ENCODE results near the gene MDM1.

The MDM1 gene

DNA sequence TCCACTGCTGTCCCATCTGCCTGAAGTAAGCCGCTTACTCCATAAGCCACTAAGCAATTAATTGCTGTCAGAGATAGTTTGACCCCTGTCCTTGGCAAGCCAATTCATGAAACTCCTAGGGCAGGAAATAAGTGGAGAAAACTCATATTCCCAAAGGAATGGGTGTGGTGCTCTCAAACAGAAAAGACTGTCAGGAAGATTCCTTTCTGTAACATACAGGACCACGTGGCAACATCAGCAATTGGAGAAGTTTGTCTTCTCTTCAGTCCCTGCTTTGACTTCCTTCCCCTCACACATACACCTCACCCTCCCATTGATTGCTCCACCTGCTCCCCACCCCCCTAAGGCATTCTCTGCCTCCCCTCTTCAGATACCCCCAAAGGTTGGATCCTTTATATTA, 36.2 kb upstream of the MDM1 start:
- TF ChIP-seq ZNF8 (CRISPR knock-in tag; IDR thresholded peaks at IDR 0.05) (no peak), ZNF70 (CRISPR knock-in tag; IDR thresholded peaks at IDR 0.05) (no peak), SNAI2 (CRISPR knock-in tag; IDR thresholded peaks at IDR 0.05) (no peak), ARNTL (CRISPR knock-in tag; IDR thresholded peaks at IDR 0.05; ENCODE audit: borderline replicate concordance, low read depth) (no peak), ZFP30 (CRISPR knock-in tag; IDR thresholded peaks at IDR 0.05) (no peak), ESRRG (CRISPR knock-in tag; IDR thresholded peaks at IDR 0.05) (no peak), ISL1 (CRISPR knock-in tag; IDR thresholded peaks at IDR 0.05) (no peak), GLIS3 (CRISPR knock-in tag; IDR thresholded peaks at IDR 0.05) (no peak), TOX (CRISPR knock-in tag; IDR thresholded peaks at IDR 0.05; ENCODE audit: borderline replicate concordance) (no peak), ZFP3 (CRISPR knock-in tag; IDR thresholded peaks at IDR 0.05) (no peak), ZNF565 (CRISPR knock-in tag; conservative IDR thresholded peaks at IDR 0.05; ENCODE audit: low read depth) (no peak), OSR1 (CRISPR knock-in tag; IDR thresholded peaks at IDR 0.05) (no peak), RARB (CRISPR knock-in tag; IDR thresholded peaks at IDR 0.05) (no peak), TCF4 (CRISPR knock-in tag; IDR thresholded peaks at IDR 0.05; ENCODE audit: borderline replicate concordance) (no peak)
- TF ChIP-seq, protein P1, sequence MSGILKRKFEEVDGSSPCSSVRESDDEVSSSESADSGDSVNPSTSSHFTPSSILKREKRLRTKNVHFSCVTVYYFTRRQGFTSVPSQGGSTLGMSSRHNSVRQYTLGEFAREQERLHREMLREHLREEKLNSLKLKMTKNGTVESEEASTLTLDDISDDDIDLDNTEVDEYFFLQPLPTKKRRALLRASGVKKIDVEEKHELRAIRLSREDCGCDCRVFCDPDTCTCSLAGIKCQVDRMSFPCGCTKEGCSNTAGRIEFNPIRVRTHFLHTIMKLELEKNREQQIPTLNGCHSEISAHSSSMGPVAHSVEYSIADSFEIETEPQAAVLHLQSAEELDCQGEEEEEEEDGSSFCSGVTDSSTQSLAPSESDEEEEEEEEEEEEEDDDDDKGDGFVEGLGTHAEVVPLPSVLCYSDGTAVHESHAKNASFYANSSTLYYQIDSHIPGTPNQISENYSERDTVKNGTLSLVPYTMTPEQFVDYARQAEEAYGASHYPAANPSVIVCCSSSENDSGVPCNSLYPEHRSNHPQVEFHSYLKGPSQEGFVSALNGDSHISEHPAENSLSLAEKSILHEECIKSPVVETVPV (CRISPR knock-in tag; IDR thresholded peaks at IDR 0.05) = no peak
- TF ChIP-seq, protein P2, sequence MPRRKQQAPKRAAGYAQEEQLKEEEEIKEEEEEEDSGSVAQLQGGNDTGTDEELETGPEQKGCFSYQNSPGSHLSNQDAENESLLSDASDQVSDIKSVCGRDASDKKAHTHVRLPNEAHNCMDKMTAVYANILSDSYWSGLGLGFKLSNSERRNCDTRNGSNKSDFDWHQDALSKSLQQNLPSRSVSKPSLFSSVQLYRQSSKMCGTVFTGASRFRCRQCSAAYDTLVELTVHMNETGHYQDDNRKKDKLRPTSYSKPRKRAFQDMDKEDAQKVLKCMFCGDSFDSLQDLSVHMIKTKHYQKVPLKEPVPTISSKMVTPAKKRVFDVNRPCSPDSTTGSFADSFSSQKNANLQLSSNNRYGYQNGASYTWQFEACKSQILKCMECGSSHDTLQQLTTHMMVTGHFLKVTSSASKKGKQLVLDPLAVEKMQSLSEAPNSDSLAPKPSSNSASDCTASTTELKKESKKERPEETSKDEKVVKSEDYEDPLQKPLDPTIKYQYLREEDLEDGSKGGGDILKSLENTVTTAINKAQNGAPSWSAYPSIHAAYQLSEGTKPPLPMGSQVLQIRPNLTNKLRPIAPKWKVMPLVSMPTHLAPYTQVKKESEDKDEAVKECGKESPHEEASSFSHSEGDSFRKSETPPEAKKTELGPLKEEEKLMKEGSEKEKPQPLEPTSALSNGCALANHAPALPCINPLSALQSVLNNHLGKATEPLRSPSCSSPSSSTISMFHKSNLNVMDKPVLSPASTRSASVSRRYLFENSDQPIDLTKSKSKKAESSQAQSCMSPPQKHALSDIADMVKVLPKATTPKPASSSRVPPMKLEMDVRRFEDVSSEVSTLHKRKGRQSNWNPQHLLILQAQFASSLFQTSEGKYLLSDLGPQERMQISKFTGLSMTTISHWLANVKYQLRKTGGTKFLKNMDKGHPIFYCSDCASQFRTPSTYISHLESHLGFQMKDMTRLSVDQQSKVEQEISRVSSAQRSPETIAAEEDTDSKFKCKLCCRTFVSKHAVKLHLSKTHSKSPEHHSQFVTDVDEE (CRISPR knock-in tag; IDR thresholded peaks at IDR 0.05) = no peak
- TF ChIP-seq, protein P3, sequence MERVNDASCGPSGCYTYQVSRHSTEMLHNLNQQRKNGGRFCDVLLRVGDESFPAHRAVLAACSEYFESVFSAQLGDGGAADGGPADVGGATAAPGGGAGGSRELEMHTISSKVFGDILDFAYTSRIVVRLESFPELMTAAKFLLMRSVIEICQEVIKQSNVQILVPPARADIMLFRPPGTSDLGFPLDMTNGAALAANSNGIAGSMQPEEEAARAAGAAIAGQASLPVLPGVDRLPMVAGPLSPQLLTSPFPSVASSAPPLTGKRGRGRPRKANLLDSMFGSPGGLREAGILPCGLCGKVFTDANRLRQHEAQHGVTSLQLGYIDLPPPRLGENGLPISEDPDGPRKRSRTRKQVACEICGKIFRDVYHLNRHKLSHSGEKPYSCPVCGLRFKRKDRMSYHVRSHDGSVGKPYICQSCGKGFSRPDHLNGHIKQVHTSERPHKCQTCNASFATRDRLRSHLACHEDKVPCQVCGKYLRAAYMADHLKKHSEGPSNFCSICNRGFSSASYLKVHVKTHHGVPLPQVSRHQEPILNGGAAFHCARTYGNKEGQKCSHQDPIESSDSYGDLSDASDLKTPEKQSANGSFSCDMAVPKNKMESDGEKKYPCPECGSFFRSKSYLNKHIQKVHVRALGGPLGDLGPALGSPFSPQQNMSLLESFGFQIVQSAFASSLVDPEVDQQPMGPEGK (CRISPR knock-in tag; IDR thresholded peaks at IDR 0.05; ENCODE audit: borderline replicate concordance) = no peak
- TF ChIP-seq, protein P4, sequence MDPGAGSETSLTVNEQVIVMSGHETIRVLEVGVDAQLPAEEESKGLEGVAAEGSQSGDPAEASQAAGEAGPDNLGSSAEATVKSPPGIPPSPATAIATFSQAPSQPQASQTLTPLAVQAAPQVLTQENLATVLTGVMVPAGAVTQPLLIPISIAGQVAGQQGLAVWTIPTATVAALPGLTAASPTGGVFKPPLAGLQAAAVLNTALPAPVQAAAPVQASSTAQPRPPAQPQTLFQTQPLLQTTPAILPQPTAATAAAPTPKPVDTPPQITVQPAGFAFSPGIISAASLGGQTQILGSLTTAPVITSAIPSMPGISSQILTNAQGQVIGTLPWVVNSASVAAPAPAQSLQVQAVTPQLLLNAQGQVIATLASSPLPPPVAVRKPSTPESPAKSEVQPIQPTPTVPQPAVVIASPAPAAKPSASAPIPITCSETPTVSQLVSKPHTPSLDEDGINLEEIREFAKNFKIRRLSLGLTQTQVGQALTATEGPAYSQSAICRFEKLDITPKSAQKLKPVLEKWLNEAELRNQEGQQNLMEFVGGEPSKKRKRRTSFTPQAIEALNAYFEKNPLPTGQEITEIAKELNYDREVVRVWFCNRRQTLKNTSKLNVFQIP (CRISPR knock-in tag; IDR thresholded peaks at IDR 0.05; ENCODE audit: borderline replicate concordance, low read depth) = no peak
- TF ChIP-seq, protein P5, sequence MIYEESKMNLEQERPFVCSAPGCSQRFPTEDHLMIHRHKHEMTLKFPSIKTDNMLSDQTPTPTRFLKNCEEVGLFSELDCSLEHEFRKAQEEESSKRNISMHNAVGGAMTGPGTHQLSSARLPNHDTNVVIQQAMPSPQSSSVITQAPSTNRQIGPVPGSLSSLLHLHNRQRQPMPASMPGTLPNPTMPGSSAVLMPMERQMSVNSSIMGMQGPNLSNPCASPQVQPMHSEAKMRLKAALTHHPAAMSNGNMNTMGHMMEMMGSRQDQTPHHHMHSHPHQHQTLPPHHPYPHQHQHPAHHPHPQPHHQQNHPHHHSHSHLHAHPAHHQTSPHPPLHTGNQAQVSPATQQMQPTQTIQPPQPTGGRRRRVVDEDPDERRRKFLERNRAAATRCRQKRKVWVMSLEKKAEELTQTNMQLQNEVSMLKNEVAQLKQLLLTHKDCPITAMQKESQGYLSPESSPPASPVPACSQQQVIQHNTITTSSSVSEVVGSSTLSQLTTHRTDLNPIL (CRISPR knock-in tag; IDR thresholded peaks at IDR 0.05; ENCODE audit: low read depth) = no peak
- ATAC-seq = no peak

DNA sequence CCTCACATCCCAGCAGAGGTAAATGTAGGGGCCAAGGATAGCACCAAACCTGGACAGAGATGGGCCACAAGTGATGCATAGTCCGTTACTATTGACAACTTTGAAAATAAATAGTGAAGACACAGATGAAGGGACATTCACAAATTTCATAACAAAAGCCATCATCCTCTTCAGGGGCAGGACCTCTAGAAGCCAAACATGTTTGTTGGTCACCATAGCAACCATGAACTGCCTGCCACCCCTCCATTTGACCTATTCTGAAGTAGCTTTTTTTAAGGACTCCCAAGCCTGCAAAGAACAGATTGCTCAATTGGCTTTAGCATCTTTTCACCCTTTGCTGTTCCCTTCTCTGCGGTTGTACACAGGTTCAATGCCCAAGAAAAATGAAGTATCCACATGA, 35.7 kb upstream of the MDM1 start:
- no peak for ATAC-seq
- TF ChIP-seq TCF4 (CRISPR knock-in tag; IDR thresholded peaks at IDR 0.05; ENCODE audit: borderline replicate concordance) (no peak), SNAI2 (CRISPR knock-in tag; IDR thresholded peaks at IDR 0.05) (no peak), RARB (CRISPR knock-in tag; IDR thresholded peaks at IDR 0.05) (no peak), ARNTL (CRISPR knock-in tag; IDR thresholded peaks at IDR 0.05; ENCODE audit: borderline replicate concordance, low read depth) (no peak), ZC3H10 (CRISPR knock-in tag; IDR thresholded peaks at IDR 0.05) (no peak), ISL1 (CRISPR knock-in tag; IDR thresholded peaks at IDR 0.05) (no peak), ZNF8 (CRISPR knock-in tag; IDR thresholded peaks at IDR 0.05) (no peak), ESRRG (CRISPR knock-in tag; IDR thresholded peaks at IDR 0.05) (no peak), ZFP3 (CRISPR knock-in tag; IDR thresholded peaks at IDR 0.05) (no peak), TOX (CRISPR knock-in tag; IDR thresholded peaks at IDR 0.05; ENCODE audit: borderline replicate concordance) (no peak), CSDC2 (CRISPR knock-in tag; IDR thresholded peaks at IDR 0.05) (no peak), GLIS3 (CRISPR knock-in tag; IDR thresholded peaks at IDR 0.05) (no peak), BACH2 (CRISPR knock-in tag; IDR thresholded peaks at IDR 0.05; ENCODE audit: borderline replicate concordance) (no peak), PPARA (CRISPR knock-in tag; IDR thresholded peaks at IDR 0.05; ENCODE audit: borderline replicate concordance) (no peak), OSR1 (CRISPR knock-in tag; IDR thresholded peaks at IDR 0.05) (no peak)
- TF ChIP-seq, protein P1 (CRISPR knock-in tag; IDR thresholded peaks at IDR 0.05) = no peak
- TF ChIP-seq, protein P4 (CRISPR knock-in tag; IDR thresholded peaks at IDR 0.05; ENCODE audit: borderline replicate concordance, low read depth) = no peak
- TF ChIP-seq, protein P3 (CRISPR knock-in tag; IDR thresholded peaks at IDR 0.05; ENCODE audit: borderline replicate concordance) = no peak

Measured in SK-N-SH treated with all-trans-retinoic acid at 6 μM for 48 hours (cell line).